RPMI7951 (cell line): ENCODE measurements around the gene GRIFIN. TPM values are rescaled to one million over a fixed set of nuclear protein-coding genes. Genes with fewer than 3 reads are reported as not detected.
"Not testable (repeated sequence)": the region's sequence is repeated elsewhere in the genome, so short reads cannot be mapped to it uniquely, and the experiment has no call there.

Experiments used
- DNase-seq: peaks from one replicate; pipeline ENCODE4 v3.0.0-alpha.2; 2012; ENCODE audit warnings: low read depth
- total RNA-seq: library from RNA; depleted of rRNA; stranded (reverse); fragments of >200 nt; shearing (Covaris generic); gene quantifications from 2 replicates; pipeline ENCODE4 v1.2.3, GENCODE V29; 2014

GRIFIN gene
- total RNA-seq, 1 experiment from 2014 or later, result not detected

DNA sequence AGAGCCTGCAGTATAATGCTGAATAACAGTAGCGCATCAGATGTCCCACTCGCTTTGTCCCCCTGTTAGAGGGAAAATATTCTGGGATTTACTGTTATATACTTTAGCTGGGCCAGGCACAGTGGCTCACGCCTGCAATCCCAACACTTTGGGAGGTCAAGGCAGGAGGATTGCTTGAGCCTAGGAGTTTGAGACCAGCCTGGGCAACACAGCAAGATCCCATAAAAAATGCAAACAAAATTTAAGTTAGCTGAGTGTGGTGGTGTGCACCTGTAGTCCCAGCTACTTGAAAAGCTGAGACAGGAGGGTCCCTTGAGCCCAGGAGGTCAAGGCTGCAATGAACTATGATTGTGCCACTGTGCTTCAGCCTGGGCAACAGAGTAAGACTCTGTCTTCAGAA lies 22.3 kb downstream of the GRIFIN start:
- not testable (repeated sequence) for DNase-seq

DNA sequence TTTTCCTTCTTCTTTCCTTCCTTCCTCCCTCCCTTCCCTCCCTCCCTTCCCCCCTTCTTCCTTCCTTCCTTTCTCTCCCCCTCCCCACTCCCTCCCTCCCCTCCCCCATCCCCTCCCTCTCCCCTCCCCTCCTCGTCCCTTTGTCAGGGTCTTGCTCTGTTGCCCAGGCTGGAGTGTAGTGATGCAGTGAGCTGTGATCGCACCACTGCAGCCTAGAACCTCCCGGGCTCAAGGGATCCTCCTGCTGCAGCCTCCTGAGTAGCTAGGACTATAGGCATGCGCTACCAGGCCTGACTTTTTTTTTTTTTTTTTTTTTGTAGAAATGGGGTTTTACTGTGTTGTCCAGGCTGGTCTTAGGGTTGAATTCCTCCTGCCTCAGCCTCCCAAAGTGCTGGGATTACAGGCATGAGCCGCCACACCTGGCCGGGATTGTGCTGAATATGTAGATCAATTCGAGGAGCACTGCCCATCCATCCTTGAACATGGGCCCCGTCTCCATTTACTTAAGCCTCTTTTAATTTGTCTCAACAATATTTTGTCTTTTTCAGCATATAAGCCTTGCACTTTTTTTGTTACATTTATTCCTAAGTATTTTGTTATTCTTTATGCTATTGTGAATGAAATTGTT lies 23.4 kb downstream of the GRIFIN start:
- DNase-seq, result no peak

DNA sequence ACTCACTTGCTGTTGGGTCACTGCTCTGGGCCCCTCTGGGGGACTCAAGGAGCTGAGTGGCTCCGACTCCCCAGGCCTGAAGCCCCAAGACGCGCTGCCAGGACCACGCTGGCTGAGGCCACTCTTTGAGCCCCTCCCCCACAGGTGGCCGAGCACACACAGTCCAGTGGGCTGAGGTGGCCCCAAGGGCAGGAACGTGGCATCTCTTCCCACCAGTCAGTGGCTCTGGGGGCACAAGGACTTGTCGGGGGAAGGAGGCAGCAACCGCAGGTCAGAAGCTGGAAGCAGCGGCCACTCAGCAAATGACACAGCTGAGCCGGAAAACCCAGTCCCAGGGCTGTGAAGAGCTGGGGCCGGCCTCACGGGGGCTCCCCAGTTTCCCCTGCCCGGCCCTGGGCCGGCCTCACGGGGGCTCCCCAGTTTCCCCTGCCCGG lies 24.1 kb downstream of the GRIFIN start:
- DNase-seq, result peak; percentile 43

DNA sequence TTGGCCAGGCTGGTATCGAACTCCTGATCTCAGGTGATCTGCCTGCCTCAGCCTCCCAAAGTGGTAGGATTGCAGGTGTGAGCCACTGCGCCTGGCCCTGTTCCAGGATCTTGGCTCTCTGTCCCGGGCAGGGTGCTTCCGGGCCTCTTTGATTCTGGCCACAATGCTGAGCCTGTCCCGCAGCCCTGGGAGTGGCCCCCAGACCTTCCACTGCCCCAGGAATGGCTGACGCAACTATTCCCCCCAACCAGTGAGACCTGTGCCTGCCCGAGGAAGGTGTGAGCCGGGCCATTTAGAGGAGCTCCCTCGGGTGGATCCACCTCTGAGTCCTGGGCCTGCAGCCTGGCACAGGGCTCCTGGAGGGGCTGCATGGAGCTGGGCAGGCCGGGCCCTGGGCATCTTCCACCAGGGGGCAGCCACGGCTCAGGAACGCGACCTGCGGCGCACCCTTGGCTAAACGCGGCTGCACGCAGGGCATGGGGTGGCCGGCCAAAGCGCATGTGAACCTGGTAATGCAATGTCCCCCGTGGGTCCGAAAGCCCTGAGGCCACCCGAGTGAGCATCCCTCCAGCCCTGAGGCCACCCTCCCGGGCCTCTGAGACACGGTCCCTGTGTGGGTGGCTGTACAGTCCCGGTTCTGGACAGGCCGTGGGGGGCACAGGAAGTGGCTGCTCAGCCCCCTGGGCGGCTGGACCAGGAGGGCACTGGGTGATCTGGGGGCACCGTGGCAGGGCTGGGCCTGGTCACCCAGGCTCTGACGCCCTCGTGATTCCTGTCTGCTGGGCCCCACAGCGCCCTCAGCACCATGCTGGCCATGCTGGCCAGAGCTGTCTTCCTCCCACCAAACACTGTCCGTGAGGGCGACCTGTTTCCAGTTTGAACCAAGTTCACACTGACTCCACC lies 24.8 kb downstream of the GRIFIN start:
- DNase-seq, result peak; percentile 79

DNA sequence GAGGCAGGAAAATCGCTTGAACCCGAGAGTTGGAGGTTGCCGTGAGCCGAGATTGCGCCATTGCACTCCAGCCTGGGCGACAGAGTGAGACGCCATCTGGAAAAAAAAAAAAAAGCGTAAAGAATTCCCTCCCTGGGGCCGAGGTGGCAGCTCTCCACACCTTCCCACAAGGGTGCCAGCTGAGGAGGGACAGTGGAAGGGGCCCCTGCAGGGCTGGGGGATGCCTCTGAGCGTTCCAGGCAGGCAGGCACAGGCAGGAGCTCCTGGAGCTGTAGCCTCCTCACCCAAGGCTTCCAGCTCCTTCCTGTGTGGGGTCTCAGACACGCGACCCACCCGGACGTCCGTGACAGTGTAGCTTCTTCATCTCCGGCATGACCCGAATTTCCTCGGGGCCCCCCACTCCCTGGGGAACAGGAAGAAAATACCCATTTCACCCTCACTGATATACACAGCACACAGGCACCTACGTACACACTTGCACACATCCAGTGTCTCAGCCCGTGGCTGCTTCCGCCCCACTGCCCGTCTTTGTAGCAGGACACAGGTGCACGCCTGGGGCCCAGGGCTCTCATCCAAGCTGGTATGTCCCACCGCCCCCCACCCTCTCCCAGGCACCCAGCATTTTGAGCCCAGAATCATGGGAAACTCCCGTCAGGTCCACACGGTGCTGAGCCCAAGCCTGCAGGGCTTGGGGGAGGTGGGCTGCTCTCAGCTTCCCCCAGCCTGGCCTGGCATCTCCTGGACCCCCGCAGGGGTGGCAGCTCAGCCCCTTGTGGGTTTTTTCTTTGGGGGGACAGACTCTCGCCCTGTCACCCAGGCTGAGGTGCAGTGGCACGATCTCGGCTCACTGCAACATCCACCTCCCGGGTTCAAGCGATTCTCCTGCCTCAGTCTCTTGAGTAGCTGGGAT lies 25.7 kb downstream of the GRIFIN start:
- no peak for DNase-seq

DNA sequence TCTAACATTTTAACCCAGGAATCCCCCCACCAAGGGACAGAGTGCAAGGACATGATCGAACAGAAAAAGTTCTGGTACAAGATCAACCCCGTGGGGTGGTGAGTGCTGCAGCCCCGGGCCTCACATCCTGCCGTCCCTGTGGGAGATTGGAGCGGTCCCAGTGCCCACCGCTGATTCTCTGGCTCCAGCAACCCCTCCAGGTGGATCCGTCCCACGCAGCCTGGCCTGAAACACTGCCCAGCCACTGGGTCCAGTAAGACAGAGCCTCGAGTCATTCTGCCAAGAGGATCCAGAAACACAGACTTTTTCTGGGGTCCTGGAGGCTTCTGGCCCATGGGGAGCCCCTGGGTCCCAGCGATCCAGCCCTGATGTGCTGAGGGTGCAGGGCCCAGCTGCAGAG lies 29.5 kb downstream of the GRIFIN start:
- DNase-seq, result no peak

DNA sequence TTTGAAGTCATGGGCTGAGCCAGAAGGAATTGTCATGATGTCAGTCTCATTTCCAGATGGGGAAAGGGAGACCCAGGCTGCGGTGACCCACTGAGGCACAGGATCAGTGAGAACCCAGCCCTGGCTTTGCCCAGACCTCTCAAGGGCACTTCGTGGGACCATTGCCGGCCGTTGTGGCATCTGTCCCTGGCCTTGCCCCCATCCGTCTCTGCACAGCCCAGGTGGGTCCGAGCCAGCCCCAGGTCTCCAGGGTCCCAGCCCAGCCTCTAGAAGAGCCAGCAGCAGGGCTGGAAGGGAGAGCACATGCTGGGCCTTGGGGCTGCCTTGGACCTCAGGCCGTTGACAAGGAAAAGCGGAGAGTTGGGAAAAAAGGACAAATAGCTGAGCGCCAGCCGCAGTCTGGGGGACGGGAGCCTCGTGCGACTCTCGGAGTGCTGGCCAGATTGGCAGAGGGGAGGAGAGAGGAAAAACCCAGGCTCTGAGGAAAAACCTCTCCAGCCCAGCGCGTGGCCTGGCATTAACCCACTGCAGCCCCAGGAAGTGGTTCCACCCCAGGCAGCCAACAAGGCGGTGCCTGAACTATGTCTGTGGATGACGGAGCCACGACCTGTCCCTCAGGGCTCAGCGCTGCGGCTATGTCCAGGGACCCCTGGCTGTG lies 30.2 kb downstream of the GRIFIN start:
- no peak for DNase-seq

DNA sequence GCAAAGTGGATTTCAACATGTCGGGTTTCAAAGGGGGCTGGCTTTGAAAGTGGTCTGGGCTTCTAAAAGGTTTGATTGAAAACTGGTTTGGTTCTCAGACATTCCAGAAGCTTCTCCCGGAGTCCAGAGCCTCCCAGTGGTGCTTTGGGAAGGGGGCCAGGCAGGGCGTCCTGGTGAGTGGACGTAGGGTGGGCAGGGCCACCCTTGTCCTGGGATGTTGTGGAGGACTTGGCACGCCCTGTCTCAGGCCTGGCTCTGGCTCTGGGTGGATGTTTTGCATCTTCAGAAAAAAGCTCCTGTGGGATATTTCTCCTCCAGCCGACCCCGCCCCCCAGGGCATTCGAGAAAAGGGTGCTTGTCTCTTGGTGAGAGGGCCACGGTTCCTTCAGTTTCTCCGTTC lies 31.2 kb downstream of the GRIFIN start:
- no peak for DNase-seq

DNA sequence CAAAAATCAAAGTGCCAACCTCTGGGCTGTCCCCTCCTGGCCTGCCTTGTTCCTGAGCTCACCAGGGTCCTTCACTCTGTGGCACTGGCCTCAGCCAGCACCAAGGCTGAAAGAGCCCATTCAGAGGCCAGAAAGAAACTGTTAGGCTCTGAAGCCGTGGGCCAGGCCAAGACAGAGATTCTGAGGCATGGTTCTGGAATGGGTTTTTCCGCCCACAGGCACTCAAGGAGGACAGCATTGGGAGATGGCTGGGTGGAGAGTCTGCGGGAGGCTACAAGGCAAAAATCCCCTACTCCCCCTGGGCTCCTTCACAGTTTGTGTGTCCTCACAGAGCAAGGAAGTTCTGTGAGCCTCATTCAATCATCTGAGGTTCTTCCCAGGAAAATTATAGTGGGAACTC lies 31.7 kb downstream of the GRIFIN start:
- DNase-seq, result peak; percentile 58

DNA sequence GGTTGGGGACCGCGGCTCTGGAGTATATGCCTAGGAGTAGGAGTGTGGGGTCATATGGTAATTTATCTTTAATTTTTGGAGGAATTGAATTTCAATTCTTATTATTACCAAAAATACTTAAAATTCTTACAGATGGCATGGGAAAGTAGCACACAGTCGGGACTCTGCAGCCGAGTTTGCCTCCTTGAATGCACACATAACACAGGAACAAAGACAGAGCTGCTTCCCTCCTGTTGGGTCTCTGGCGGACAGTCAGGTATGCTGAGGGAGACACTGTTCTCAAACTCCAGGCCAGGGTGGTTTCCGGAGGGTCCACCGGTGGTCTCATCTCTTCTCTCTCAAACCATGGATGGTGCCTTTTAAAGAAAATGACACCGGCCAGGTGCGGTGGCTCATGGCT lies 32.7 kb downstream of the GRIFIN start:
- no peak for DNase-seq

DNA sequence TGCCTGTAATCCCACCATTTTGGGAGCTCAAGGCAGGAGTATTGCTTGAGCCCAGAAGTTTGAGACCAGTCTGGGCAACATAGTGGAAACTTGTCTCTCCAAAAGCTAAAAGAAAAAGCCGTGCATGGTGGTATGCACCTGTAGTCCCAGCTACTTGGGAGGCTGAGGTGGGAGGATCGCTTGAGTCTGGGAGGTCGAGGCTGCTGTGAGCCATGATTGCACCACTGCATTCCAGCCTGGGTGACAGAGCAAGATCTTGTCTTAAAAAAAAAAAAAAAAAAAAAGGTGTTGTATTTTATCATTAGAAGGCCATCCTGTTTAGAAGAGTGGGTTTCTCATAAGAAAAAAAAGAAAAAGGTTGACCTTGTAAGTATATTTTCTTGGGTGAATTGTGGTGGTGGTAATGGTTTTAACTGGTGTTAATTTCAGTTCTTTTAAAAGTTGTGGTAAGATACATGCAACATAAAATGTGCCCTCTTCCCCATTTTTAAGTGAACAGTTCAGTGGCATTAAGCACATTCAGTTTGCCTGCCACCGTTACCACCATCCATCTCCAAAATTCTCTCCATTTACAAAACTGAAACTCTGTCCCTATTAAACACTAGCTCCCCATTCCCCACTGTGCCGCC lies 34.7 kb downstream of the GRIFIN start:
- no peak for DNase-seq

DNA sequence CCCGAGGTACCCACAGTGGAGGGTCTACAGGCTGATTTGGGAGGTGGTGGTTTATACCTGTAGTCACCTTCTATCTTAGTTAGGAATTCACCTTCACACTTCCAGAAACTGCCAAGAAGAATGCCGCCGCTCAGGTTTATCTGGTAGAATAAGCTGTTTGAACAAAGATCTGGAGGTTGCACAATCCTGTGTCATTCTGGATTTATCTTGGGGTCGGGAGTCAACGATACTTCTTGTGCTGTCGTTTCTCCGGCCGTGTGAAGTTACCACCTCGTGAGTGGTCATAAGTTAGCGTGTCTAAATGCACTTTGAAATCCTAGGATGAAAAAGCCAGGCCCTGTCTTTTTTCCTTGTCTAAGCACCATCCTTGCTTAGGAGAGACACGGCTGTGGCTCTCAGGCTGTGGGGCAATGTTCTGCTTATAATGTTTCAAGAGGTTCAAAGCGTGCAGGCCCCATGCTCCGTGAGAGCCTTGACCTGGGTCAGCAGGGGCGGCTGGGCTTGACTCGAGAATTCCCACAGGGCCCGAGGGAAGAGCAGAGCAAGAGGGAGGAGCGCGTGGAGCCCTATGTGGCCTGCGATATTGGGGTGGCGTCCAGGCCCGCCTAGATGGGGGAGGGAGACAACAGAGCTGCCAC lies 35.5 kb downstream of the GRIFIN start:
- no peak for DNase-seq

DNA sequence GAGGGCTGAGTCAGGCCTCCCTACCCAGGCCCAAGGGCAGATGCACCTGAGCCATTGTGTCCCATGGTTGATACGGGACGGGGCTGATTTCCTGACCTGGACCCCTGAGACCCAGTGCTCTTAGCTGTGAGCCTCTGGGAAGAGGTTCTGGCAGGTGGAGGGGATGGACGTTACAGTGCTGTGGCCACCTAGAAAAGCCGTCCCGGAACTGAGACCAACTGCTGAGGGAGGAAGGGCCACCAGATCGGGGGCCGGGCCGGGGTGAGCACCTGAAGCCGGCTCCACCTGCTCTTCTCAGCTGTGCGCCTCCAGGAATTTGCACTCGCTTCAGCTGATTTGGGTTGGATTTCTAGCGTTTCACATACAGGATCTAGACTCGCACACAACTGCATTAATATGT lies 37.4 kb downstream of the GRIFIN start:
- no peak for DNase-seq

DNA sequence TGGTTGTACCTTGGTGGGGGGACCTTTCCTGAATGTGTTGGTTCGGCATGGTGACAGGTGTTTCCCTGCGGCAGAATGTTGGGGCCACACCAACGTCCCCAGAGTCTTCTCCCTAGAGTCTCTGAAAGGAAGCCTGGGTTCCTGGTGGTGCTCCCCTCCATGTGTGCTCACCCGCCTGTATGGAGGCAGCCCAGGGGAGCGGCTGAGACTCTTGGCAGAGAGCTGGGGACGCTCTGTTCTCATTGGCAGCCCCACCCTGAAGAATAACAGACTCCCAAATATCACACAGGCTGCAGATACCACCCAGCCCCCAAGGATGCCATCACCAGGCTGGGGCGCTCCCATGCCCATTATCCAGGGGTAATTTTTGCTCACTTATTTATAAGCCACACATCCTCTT lies 38.0 kb downstream of the GRIFIN start:
- no peak for DNase-seq

DNA sequence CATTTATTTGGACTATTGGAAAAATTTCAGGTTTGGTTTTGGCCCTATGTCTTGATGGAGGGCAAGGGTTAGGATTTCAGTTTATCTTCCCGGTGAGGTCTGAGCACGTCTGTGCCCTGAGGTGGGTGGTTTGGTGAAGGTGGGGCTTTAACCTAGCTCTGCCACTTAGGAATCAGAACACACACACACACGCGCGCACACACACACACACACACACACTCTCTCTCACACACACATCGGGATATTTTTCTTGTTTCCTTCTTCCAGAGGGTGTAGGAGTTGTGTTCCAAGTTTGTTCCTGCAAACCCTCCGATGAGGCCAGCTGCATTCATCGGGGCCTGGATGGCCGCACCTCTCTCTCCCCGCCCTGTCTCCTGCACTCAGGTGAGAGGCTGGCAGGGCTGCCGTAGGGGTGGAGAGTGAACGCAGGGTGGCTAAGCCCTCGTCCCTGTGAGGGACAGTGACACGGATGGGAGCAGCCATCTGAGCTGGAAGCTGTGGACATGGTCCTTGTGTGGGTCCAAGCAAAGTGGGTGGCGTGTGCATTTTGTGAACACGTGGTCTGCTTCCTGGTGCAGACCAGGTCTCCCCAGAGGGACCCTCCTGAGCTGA lies 38.6 kb downstream of the GRIFIN start:
- no peak for DNase-seq

DNA sequence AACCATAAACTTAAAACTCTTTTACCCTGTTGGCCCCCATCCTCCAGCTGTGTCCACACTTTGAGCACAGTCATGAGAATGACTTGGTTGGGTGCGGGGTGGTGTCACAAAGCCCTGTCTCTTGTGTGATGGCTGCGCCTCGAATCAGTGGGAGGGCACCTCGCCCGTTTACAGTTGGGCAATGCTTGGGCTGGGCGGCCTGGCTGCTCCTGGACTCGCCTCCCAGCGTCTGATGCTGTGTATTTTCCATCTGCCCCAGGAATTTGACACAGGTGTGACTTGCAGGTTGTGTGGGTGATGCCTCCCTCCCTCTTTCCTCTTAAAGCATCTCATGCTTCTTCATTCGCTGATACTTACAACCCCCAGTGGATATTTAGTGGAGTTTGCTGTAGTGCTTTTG lies 39.1 kb downstream of the GRIFIN start:
- no peak for DNase-seq

DNA sequence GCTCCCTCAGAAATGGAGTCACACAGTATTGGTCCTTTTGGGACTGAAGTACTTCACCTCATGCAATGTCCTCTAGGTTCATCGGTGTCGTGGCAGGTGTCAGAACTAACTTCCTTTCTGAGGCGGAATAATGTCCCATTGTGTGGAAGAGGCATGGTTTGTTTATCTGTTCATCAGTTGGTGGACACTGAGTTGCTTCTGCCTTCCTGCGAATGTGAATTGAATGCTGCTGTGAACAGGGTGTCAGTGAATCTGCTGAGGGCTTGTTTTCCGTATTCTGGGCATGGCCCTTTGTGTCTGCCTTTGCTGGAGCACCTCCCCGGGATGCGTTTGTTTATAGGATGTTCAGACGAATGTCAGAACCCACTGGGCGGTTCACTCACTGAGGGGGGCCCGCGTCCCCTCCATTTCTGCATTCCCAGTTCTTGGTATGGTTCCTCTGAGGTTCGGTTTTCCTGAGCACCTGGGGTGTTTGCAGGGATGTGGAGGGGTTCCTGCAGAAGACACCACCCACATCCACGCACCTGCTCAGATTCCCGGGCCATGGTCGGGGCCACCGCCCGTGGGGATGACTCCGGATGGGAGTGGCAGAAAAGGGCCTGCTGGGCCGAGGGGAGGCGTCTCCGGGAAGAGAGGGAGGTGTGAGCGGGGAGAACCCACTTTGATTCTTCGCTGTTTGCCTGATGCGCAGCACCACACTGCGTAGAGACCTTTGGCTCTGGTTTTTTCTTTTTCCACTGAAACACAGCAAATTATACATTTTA lies 39.7 kb downstream of the GRIFIN start:
- no peak for DNase-seq

DNA sequence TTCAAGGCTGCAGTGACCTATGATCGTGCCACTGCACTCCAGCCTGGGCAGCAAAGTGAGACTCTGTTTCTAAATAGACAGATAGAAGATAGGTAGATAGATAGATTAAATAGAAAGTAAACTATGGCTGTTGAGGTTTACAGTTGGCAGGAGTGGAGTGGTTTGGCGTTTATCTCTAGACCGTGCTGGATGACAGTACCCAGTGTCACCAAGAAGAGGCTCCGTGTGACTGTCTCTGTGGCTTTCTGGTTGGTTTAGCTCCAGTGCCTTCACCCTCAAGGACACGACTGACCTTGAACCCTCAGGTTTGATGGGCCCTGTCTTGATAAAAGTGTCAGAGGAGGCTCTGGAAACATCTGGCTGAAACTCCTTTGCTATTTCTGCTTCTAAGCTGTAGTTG lies 41.1 kb downstream of the GRIFIN start:
- no peak for DNase-seq

DNA sequence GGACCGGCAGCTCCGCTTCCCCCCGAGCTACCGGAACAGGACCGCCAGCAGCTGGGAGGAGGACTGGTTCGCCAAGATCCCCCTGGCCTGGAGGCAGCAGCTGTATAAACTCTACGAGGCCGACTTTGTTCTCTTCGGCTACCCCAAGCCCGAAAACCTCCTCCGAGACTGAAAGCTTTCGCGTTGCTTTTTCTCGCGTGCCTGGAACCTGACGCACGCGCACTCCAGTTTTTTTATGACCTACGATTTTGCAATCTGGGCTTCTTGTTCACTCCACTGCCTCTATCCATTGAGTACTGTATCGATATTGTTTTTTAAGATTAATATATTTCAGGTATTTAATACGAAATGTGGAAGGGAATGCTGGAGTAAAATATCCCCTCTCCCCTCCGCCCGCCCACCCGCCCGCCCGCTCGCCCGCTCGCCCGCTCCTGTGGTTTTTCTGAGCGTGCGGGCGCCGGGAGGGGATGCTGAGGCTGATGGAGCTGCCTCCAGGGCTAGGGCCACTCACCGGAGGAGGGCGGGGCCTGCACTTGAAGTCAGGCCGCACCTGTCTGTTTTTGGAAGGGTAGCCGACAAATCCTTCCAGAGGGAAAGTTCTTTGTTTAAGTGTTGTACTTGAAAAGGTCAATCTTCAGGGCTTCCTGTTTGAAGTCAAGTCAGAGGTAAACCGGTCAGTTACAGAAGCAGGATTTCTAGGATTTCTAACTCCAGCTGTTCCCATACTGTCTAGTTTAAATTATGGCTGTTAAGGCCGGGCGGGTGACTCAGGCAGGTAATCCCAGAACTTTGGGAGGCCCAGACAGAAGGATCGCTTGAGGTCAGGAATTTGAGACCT lies 42.3 kb downstream of the GRIFIN start:
- no peak for DNase-seq
